Measurements from ENCODE around the gene EXOC3.

DNA sequence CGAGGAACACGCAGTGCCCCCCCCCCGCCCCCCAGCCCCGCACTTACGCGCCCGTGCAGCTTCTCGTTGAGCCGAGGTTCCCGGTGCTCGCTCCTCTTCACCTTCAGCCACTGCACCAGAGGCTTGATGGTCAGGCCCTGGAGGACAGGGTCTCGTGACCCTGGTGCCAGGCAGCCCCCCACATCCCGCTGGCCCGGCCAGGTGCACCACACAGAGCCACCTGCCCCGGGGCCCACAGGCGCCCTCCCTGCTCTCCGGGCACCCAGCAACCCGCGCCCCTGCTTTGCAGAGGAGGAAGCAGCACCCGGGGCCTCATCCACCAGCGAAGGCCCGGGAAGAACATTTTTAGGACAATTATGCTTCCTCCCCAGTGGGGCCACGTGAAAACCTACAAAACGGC lies 39.0 kb downstream of the EXOC3 start:
- no peak for TF ChIP-seq POLR2AphosphoS5 (IDR thresholded peaks at IDR 0.05; ENCODE audit: low read depth, low read length)
- TF ChIP-seq, protein P1, sequence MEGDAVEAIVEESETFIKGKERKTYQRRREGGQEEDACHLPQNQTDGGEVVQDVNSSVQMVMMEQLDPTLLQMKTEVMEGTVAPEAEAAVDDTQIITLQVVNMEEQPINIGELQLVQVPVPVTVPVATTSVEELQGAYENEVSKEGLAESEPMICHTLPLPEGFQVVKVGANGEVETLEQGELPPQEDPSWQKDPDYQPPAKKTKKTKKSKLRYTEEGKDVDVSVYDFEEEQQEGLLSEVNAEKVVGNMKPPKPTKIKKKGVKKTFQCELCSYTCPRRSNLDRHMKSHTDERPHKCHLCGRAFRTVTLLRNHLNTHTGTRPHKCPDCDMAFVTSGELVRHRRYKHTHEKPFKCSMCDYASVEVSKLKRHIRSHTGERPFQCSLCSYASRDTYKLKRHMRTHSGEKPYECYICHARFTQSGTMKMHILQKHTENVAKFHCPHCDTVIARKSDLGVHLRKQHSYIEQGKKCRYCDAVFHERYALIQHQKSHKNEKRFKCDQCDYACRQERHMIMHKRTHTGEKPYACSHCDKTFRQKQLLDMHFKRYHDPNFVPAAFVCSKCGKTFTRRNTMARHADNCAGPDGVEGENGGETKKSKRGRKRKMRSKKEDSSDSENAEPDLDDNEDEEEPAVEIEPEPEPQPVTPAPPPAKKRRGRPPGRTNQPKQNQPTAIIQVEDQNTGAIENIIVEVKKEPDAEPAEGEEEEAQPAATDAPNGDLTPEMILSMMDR (IDR thresholded peaks at IDR 0.05; ENCODE audit: control extremely low read depth in 1 of 3, insufficient read depth in 1 of 3, low read depth in 1 of 3, low read length in 3 of 3): no peak
- no peak for TF ChIP-seq RNF2 (IDR thresholded peaks at IDR 0.05; ENCODE audit: borderline replicate concordance, low read depth, low read length, missing control alignments, poor library complexity, severe bottlenecking)
- no peak for TF ChIP-seq KDM1A (IDR thresholded peaks at IDR 0.05; ENCODE audit: borderline replicate concordance, low read length)
- TF ChIP-seq SP2 (IDR thresholded peaks at IDR 0.05; ENCODE audit: low read length): no peak
- no peak for TF ChIP-seq BRCA1 (IDR thresholded peaks at IDR 0.05; ENCODE audit: low read depth, low read length)
